ENCODE results near the gene H6PD.

DNA sequence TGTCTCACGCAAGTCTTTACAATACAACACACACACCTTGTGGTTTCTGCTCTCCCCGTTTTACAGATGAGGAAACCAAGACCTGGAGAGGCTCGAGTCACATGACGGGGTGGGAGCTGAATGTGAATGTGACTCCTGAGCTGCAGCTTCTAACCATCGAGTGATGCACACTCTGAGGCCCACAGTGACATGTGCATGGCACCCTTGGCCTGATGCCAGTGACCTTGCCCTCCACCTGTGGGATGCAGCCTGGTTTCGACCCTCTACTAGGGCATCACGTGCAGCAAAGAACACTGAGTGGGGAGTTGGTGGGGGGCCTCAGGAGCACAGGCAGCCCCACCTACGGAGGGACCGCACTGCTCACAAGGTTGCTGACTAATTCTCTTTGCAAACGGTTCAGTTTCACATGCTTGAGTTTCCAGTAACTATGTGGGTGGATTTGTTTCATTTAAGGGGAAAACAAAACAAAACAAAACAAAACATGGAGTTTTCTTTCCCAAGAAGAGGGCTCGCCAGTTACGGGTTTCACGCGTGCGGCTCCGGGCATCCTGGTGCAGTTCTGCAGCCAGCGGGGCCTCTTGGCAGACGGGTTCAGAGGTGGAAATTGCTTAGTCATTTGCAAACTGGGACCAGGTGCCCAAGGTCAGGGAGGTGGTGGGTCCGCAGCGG, 81.0 kb downstream of the H6PD start:
- TF ChIP-seq, protein P1, sequence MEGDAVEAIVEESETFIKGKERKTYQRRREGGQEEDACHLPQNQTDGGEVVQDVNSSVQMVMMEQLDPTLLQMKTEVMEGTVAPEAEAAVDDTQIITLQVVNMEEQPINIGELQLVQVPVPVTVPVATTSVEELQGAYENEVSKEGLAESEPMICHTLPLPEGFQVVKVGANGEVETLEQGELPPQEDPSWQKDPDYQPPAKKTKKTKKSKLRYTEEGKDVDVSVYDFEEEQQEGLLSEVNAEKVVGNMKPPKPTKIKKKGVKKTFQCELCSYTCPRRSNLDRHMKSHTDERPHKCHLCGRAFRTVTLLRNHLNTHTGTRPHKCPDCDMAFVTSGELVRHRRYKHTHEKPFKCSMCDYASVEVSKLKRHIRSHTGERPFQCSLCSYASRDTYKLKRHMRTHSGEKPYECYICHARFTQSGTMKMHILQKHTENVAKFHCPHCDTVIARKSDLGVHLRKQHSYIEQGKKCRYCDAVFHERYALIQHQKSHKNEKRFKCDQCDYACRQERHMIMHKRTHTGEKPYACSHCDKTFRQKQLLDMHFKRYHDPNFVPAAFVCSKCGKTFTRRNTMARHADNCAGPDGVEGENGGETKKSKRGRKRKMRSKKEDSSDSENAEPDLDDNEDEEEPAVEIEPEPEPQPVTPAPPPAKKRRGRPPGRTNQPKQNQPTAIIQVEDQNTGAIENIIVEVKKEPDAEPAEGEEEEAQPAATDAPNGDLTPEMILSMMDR (conservative IDR thresholded peaks at IDR 0.05; ENCODE audit: low read depth in 2 of 2), result no peak
- TF ChIP-seq JUNB (IDR thresholded peaks at IDR 0.05; ENCODE audit: unreplicated experiment) (no peak), EZH2 (IDR thresholded peaks at IDR 0.05; ENCODE audit: low read depth, unreplicated experiment) (no peak), POLR2AphosphoS5 (IDR thresholded peaks at IDR 0.05; ENCODE audit: low read depth) (no peak), CREB1 (CRISPR knock-in tag; IDR thresholded peaks at IDR 0.05; ENCODE audit: low read depth) (no peak)
- TF ChIP-seq, protein P2, sequence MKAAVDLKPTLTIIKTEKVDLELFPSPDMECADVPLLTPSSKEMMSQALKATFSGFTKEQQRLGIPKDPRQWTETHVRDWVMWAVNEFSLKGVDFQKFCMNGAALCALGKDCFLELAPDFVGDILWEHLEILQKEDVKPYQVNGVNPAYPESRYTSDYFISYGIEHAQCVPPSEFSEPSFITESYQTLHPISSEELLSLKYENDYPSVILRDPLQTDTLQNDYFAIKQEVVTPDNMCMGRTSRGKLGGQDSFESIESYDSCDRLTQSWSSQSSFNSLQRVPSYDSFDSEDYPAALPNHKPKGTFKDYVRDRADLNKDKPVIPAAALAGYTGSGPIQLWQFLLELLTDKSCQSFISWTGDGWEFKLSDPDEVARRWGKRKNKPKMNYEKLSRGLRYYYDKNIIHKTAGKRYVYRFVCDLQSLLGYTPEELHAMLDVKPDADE (IDR thresholded peaks at IDR 0.05), result no peak
